HTR-8/SVneo (cell line): ENCODE measurements around the gene RNF213.
"Not testable (repeated sequence)": the region's sequence is repeated elsewhere in the genome, so short reads cannot be mapped to it uniquely, and the experiment has no call there.

Source experiments
- DNase-seq: peaks from one replicate; pipeline ENCODE4 v3.0.0; 2011; ENCODE audit warnings: low spot score, mixed read lengths; ENCODE audit not compliant: insufficient read length
- FAIRE-seq: peaks from 2 replicates; lab custom pipeline; 2011; peaks lifted over from hg19 to GRCh38; lab: Jason Lieb, UNC

Gene RNF213

GRCh38 chr17:80223838-80224497 is 36.7 kb upstream of the RNF213 start:
- no peak for DNase-seq
- FAIRE-seq, result no peak

DNA sequence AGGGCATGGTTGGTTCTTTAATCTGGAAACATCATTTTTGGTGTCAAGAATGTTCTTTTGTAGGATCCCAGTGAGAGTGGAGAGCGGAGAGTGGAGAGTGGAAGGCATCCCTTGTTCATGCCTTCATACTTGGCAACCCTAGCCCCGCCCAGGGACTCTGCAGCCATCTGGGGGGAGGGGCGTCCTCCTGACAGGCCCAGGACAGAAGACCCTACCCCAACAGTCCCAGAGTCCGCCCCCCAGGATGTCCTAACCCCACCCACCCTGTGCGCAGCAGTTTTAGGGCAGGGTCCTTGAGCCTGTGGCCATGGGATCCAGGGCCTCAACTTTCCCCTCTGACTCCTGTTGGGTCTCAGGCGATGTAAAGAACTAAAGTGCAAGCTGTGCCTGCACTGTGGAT is 36.0 kb upstream of the RNF213 start:
- FAIRE-seq (no peak), DNase-seq (no peak)

GRCh38 chr17:80225230-80225629 is 35.4 kb upstream of the RNF213 start:
- FAIRE-seq, result no peak
- no peak for DNase-seq

DNA sequence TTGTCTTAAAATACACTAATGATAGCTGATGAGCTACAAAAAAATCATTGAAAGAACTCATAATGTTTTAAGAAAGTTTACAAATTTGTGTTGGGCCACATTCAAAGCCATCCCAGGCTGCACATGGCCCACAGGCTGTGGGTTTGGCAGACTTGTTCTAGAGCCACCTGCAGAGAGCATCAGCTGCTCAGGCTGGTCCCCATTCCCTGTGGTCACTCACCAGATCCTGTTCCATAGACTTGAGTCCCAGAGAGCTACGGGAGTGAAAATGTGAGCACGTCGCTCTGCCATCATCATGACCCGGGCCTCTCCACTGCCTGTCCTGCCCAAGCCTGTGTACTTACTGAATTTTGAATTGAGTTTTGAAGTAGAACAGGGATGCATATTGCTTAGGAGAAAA is 33.5 kb upstream of the RNF213 start:
- FAIRE-seq, result no peak
- no peak for DNase-seq

DNA sequence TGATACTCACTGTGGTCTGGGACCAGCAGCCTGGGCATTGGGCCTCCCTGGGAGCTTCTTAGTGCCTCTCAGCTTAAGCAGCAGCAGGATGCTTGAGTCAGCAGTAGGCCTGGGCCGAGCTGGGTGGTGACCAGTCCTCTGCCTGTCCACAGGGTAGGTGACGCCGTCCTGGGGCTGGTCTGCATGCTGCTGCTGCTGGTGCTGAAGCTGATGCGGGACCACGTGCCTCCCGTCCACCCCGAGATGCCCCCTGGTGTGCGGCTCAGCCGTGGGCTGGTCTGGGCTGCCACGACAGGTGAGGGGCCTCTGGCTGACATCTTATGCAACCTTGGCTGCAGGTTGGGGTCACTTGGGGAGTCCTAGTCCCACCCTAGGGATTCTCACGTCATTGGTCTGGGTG is 33.0 kb upstream of the RNF213 start:
- DNase-seq (no peak), FAIRE-seq (no peak)

GRCh38 chr17:80228477-80228876 is 32.2 kb upstream of the RNF213 start:
- DNase-seq (no peak), FAIRE-seq (no peak)

DNA sequence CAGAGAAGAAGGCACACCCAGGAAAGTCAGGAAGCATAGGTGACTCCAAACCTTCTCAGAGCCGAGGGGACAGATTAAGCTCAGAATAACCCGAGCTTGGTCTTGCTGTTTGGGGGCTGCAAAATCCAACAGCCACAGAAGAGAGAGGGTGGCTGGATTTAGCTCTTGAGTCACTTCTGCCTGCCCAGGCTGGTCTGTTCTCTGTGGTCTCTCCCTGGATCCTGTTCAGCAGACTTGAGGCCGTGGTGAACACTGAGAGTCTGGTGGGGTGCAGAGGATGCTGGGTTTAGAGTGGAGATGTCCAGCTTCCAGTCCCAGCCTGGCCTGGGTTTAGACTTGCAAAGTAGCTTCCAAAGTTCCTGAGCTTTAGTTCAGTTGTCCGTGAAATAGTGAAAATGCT is 31.6 kb upstream of the RNF213 start:
- DNase-seq, result no peak
- no peak for FAIRE-seq

DNA sequence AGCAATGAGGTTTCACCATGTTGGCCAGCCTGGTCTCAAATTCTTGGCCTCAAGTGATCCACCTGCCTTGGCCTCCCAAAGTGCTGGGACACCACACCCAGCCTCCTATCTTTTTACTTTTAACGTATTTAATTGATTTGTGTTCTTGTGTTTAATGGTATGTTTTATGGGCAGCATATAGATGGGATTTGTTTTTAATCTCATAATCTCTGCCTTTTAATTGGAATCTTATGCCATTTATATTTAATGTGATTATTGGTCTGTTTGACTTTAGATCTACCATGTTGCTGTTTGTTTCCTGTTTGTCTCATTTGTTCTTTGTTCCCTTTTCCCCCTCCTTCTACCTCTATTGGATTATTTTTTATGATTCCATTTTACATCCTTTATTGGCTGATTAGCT is 28.2 kb upstream of the RNF213 start:
- no peak for FAIRE-seq
- DNase-seq, result no peak

DNA sequence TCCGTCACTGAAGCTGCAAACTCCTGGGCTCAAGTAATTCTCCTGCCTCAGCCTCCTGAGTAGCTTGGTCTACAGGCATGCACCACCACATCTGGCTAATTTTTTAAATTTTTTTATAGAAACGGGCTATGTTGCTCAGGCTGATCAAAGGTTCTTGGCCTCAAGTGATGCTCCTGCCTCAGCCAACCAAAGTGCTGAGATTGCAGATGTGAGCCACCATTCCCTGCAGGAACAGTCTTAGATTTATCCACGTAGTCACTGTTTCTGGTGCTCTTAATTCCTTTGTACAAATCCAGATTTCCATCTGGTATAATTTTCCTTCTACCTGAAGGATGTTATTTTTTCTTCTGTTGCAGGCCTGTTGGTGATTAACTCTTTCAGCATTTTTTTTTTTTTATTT is 27.4 kb upstream of the RNF213 start:
- DNase-seq (no peak), FAIRE-seq (no peak)

- DNase-seq (no peak), FAIRE-seq (no peak)
Observed at GRCh38 chr17:80236911-80237310, 23.7 kb upstream of the RNF213 start.

GRCh38 chr17:80237386-80237785 is 23.3 kb upstream of the RNF213 start:
- no peak for DNase-seq
- FAIRE-seq, result no peak

- DNase-seq (no peak), FAIRE-seq (no peak)
Observed at GRCh38 chr17:80242505-80242904, 18.1 kb upstream of the RNF213 start.

DNA sequence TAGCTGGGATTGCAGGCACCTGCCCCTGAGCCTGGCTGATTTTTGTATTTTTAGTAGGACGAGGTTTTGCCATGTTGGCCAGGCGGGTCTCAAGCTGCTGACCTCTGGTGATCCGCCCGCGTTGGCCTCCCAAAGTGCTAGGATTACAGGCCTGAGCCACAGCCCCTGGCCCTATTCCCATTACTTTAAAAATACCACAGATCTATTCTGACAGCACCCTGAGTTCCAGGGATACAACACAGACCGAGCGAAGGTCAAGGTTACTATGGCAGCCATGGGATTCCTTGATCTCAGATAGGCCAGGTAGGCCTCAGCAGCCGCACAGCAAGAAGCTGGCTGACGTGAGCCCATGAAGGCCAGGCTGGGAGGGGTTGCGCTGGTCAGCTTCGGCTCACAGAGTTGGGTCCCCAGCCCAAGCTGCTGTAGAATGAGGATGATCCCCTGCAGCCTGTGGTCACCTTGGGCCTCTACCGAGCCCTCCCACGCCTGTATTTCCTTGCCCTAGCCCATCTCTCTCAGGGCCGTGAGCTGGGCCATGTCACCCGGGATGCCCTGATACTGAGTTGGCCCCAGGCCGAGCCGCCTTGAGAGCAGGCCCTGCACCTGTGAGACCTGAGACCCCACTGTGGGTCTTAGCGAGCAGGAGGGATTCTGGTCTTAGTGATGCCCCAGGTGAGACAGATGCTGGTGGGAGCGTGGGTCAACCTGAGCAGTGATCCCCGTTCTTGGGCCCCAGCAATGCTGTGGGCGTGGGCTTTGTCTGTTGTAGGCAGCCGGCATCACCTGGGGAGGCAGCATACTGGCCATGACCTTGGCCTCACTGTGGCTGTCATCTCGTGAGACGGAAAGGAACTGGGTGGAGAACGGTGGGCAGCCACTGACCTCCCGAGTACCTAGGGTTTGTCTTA is 16.9 kb upstream of the RNF213 start:
- DNase-seq (no peak), FAIRE-seq (no peak)

DNA sequence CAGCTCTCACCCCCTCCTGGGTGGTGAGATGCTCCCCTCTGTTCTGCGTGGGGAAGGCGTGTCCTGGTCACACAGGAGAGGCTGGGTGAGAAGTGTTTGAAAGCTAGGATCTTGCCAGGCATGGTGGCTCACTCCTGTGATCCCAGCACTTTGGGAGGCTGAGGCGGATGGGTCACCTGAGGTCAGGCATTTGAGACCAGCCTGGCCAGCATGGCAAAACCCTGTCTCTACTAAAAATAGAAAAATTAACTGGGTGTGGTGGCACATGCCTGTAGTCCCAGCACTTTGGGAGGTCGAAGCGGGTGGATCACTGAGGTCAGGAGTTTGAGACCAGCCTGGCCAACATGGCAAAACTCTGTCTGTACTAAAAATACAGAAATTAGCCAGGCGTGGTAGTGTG is 16.2 kb upstream of the RNF213 start:
- FAIRE-seq, DNase-seq: not testable (repeated sequence)

DNA sequence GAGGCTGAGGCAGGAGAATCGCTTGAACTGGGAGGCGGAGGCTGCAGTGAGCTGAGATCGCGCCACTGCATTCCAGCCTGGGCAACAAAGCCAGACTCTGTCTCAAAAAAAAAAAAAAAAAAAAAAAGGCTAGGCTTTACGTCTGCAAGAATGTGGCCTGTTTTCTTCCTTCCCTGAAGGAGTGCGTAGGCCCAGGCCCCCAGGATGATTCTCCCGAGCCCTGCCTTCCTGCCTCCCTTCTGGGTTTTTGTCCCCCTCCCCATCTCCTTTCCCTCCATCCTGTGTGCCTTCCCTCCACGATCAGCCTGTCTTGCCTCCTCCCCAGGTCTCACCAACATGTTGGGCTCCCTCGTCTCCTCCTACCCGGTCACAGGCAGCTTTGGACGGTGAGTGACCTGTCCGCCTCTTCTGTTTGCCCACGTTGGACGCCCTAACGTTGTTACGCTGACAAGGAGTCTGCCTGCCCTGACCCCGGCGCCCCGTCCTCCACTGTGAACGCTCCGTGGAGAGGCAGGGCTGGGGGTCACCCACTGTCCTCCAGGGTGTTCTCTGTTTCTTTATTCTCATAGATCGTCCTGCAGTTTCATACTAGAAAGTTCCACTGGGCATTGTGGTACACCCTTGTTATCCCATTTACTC is 15.7 kb upstream of the RNF213 start:
- FAIRE-seq (no peak), DNase-seq (no peak)

DNA sequence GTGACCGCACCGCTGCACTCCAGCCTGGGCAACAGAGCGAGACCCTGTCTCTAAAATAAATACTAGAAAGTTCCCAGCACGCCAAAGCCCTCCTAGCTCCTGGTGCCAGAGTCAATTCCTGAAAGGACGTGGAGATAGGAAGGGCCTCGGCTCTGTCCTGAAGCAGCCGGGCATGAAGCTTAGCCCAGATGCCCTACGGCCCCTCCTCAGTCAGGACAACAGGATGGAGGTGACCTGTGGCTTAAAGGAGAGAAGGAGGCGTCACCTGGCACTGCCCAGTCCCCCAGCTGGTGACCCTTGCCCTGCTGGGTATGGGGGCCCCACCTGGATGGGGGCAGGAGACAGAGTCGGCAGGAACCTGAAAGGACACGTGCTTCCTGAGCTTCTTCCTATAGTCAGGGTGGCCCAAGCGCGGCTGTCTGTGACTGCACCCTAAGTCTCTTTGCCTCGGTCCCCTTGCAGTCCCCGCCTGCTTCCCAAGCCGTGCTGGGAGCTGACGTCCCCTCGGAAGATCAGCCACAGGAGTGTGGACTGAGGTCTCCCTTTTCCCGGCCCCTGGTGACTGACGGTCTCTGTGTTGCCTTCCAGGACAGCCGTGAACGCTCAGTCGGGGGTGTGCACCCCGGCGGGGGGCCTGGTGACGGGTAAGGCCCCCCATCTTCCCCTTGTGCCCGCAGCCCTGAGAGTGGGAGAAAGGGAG is 14.9 kb upstream of the RNF213 start:
- no peak for DNase-seq
- no peak for FAIRE-seq

DNA sequence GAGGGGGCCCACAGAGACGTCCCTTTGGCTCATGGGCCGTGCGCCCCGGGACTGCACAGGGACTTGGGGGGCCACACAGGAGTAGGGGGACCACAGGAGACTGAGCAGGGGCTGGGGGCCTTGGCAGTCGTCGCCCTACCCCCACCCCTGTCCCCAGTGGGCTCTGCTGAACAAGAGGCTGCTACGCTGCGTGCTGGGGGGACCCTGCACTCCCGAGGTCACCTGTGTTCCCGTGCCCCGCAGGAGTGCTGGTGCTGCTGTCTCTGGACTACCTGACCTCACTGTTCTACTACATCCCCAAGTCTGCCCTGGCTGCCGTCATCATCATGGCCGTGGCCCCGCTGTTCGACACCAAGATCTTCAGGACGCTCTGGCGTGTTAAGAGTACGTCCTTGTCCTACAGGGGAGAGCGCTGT is 14.4 kb upstream of the RNF213 start:
- DNase-seq (no peak), FAIRE-seq (no peak)

- DNase-seq (no peak), FAIRE-seq (no peak)
Observed at GRCh38 chr17:80246726-80247125, 13.9 kb upstream of the RNF213 start.

DNA sequence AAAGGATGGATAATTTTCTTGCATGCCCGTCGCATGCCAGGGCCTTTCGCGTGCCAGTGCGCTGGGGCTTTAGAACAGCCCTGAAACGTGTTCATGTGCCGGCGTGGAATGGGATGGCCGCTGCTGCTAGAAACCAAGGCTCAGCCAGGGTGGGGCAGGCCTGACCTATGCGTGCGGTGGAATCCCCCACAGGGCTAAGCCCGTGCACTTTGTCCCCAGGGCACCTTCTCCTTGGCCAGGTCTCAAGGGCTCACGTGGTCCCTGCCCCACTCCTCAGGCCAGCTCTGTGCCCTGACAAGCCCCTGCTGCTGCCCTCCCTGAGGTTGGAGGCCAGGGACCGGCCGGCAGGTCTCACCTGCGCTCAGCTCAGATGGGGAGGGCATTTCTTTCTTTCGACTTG is 13.1 kb upstream of the RNF213 start:
- no peak for FAIRE-seq

DNA sequence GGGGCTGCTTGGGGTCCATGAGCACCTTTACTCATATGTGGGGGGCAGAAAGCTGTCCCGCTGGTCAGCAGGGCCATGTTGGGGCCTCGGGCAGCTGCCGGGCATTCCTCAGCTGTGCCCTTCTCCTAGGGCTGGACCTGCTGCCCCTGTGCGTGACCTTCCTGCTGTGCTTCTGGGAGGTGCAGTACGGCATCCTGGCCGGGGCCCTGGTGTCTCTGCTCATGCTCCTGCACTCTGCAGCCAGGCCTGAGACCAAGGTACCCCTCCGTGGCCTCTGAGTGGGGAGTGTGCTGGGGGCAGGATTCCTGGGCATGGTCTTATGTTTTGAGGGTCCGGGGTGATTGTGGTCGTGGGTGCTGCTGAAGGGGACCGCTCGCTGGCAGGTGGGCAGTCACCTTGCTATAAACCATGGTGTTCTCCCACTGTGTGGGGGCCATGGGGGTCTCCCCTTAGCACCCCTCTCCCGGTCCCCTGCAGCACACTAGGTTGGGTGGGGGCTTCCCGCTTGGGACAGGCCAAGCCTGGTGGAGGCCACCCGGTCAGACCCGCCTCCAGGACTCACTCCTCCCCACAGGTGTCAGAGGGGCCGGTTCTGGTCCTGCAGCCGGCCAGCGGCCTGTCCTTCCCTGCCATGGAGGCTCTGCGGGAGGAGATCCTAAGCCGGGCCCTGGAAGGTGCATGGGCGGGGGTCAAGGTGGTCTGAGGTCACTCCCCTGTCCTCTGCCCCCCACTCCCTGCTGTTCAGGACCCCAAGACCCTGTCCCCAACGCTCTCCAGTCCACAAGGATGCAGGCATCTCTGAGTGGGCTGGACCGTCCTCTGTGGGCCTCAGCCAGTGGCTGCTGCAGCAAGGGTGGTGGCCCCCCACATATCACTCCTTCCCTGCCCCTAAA is 12.4 kb upstream of the RNF213 start:
- DNase-seq, result no peak
- FAIRE-seq, result no peak

More for the DNA sequence above, 13.1 kb upstream of the RNF213 start:
- DNase-seq, result no peak
